ENCODE data around the gene KCTD17.

DNA sequence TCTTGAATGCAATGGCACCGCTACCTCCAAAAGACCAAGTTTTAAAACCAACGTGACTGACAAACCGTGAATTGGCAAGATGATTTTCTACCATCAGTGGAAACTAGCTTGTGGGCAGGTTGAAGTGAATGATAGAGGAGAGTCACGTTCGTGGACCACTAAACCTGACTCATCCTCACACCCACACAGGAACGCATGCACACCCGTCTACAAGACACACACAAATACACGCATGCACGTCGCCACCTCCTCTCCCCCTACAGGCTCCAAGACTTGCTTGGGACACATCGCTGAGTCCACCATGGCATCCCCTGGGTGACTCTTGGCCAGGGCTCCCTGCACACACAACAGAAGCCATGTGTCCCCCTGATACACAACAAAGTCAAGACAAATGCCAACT, 43.6 kb downstream of the KCTD17 start:
- no peak for TF ChIP-seq SIN3A (IDR thresholded peaks at IDR 0.05; ENCODE audit: borderline replicate concordance, insufficient read depth, low read length)
- TF ChIP-seq, protein P1, sequence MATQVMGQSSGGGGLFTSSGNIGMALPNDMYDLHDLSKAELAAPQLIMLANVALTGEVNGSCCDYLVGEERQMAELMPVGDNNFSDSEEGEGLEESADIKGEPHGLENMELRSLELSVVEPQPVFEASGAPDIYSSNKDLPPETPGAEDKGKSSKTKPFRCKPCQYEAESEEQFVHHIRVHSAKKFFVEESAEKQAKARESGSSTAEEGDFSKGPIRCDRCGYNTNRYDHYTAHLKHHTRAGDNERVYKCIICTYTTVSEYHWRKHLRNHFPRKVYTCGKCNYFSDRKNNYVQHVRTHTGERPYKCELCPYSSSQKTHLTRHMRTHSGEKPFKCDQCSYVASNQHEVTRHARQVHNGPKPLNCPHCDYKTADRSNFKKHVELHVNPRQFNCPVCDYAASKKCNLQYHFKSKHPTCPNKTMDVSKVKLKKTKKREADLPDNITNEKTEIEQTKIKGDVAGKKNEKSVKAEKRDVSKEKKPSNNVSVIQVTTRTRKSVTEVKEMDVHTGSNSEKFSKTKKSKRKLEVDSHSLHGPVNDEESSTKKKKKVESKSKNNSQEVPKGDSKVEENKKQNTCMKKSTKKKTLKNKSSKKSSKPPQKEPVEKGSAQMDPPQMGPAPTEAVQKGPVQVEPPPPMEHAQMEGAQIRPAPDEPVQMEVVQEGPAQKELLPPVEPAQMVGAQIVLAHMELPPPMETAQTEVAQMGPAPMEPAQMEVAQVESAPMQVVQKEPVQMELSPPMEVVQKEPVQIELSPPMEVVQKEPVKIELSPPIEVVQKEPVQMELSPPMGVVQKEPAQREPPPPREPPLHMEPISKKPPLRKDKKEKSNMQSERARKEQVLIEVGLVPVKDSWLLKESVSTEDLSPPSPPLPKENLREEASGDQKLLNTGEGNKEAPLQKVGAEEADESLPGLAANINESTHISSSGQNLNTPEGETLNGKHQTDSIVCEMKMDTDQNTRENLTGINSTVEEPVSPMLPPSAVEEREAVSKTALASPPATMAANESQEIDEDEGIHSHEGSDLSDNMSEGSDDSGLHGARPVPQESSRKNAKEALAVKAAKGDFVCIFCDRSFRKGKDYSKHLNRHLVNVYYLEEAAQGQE (IDR thresholded peaks at IDR 0.05; ENCODE audit: insufficient read depth in 1 of 2, low read depth in 2 of 2, low read length in 2 of 2) = no peak
- TF ChIP-seq POLR2AphosphoS5 (IDR thresholded peaks at IDR 0.05; ENCODE audit: low read depth, low read length) = no peak

Measured in PFSK-1 (cell line).